NCI-H1930 (cell line): ENCODE measurements around the gene SPG21.
"Not testable (repeated sequence)": the region's sequence is repeated elsewhere in the genome, so short reads cannot be mapped to it uniquely, and the experiment has no call there.

ENCODE experiments used
- DNase-seq, 2 experiments: peaks; one replicate each; lab custom pipeline; 2025; lab: John Stamatoyannopoulos, UW

The SPG21 gene, protein sequence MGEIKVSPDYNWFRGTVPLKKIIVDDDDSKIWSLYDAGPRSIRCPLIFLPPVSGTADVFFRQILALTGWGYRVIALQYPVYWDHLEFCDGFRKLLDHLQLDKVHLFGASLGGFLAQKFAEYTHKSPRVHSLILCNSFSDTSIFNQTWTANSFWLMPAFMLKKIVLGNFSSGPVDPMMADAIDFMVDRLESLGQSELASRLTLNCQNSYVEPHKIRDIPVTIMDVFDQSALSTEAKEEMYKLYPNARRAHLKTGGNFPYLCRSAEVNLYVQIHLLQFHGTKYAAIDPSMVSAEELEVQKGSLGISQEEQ

DNA sequence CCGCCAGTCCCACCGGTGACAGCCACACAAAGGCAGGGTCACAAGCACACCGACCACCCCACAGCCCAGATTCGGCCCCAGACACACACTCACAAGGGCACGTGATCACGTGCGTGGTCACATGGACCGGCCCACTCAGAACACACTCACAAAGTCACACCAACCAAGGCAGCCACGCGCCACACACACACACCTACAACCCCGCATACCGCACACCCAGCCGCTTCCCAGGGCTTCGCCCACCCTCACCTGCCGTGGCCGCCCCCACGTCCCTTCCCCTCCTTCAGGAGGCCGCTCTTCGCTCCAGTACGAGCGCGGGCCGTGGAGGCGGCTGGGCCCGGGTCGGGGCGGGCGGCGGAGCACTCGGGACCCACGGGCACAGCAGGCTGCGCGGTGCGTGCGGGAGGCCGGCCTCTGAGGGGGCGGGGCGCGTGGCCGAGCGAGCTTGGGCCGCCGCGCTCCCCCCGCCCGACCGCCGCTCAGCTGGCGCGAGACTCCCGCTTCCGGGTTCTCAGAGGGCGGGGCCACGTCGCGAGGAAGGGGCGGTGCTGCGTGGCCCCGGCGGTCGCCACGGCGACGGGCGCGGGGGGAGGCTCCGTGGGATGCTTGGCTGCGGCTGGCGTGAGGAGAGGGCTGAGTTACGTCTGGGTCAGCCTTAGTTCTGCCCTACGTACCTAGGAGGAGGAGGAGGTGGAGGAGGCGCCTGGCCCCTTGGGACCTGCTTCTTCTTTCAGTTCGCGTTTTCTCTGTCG is at the start of gene SPG21:
TSS of gene SPG21 (minus strand) at position 499 of the 752 bp plus-strand sequence. CDS start 6,345 bp downstream, outside the sequence.
- peak; percentile 81 to 84 for DNase-seq

DNA sequence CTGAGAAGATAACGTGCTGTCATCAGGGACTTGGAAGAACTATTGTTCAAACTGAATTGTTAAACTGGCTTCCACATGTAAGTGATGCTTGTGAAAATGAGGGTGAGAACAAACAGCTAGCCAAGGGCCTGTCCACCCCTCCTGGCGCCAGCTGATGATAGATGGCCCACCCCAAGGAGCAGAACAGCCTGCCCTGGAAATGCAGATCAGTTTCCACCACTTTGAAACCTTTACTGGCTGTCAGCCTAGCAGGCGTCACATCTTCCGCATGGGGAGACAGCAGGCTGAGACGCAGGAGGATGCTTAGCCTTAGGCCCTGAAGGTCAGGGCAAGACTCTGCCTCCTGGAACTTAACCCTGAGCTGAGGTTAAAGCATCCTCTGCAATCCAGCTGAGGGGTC is 49.1 kb upstream of the SPG21 start:
- DNase-seq, result no peak

DNA sequence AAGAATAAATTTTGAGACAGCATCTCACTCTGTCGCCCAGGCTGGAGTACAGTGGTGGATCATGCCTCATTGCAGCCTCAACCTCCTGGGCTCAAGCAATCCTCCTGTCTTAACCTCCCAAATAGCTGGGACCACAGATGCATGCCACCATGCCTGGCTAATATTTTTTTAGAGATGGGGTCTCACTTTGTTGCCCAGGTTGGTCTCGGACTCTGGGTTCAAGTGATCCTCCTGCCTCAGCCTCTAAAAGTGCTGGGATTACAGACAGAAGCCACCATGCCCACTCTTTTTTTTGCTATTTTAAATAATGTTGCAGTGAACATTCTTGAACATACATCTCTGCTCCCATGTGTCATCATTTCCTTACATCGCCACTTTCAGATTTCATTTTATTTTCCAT is 48.7 kb upstream of the SPG21 start:
- no peak for DNase-seq

DNA sequence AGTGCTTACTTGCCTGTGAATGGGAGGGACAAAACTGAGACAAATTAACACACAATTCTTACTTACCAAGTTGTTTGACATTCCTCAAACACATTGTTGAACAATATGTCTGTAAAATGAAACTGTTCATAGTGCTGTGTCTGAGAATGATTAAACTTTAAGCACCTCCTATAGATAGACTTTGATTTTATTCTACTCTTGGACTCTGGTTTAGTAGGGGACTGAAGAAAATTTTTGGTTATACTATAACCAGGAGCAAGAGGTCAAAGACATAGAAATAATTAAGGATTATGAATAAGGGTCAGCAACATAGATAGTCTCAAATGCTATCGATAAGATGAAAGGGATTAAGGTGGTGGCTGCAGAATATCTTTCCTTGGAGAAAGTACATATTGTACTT is 47.6 kb upstream of the SPG21 start:
- DNase-seq, result no peak

DNA sequence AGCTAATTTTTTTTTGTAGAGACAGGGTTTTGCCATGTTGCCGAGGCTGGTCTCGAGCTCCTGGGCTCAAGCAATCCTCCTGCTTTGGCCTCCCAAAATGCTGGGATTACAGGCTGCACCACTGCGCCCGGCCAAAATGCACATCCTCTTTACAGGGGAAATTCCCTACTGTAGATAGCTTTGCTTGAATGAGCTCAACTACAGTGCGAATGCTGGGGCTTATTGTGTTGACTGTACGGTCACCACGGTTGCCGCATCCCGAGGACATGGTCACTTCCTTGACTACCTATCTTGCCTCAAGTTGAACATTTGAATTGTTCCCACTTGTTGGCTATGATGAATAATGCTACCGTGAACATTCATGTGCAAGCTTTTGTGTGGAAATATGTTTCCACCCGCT is 45.0 kb upstream of the SPG21 start:
- no peak for DNase-seq

DNA sequence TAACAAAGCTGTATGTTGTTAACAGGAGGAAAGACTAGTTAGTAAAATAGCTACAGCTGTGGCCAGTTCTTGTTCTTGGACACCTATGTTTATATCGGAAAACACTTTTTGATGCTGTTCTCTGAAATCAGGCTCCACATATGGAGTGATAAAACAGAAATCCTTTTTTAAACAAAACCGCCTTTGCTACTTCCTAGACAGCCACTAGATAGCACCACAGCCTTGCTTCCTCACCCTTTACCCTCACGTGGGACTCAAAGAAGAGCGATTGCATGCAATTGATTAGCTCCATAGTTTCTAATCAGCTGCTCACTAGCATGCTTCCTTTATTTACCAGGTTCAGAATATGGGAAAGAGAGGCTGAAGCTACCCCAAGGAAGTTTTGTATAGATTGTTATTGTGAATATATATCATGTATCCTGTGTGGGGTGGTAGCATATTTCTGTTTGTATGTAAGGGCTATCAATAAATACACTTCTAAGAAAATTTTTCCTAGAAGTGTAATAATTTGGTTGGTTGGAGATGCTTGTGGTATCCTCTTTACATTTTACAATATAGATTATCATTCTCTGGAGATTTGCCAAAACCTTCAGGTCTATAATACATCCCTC is 44.0 kb upstream of the SPG21 start:
- peak in 1 of 2 experiments; percentile 6 for DNase-seq

DNA sequence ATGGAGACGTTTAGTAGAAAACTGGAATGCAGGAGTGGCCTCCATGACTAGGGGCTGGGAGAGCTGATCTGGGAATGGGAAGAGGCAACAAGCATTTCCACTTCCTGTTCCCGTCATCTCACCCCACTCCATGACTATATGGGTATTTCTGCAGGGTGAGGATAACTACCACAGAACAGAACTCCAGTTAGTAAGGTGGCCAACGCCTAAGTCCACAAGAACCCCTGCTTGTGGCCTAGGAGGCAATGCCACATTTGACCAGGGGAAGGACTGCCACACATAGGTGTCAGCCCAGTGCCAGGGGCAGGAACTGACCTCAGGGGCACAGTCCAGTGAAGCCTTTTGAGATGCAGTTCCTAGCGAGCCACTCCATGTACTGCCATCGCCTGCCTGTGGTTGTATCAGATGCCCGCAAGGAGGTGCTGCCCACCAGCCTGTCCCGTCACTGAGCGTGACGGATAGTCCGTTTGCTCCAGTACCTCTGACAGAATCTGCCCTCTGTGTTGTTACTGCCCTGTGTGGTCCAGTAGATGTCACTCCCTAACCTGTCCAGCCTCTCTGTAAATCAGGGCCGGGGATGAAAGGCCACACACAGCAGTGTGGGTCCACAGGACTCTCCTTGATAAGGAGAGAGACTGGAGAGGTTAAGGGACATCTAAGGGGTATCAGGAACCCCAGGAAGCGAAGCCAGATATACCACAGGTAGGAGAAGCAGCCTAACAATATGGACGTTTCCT is 43.3 kb upstream of the SPG21 start:
- peak; percentile 9 to 45 for DNase-seq

DNA sequence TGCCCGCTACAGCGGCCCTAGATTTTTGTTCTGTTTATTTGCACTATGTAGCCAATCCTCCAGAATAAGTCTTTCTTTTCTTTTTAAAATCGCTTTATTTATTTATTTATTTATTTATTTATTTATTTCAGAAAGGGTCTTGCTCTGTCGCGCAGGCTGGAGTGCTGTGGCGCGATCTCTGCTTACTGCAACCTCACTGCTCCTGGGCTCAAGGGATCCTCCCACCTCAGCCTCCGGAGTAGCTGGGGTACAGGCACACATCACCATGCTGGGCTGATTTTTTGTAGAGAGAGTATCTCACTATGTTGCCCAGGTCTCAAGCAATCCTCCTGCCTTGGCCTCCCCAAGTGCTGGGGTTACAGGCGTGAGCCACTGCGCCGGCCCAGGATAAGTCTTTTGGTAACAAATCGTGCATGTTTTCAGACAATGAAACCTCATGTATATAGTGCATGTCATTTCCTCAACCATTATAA is 40.1 kb upstream of the SPG21 start:
- DNase-seq, result no peak

DNA sequence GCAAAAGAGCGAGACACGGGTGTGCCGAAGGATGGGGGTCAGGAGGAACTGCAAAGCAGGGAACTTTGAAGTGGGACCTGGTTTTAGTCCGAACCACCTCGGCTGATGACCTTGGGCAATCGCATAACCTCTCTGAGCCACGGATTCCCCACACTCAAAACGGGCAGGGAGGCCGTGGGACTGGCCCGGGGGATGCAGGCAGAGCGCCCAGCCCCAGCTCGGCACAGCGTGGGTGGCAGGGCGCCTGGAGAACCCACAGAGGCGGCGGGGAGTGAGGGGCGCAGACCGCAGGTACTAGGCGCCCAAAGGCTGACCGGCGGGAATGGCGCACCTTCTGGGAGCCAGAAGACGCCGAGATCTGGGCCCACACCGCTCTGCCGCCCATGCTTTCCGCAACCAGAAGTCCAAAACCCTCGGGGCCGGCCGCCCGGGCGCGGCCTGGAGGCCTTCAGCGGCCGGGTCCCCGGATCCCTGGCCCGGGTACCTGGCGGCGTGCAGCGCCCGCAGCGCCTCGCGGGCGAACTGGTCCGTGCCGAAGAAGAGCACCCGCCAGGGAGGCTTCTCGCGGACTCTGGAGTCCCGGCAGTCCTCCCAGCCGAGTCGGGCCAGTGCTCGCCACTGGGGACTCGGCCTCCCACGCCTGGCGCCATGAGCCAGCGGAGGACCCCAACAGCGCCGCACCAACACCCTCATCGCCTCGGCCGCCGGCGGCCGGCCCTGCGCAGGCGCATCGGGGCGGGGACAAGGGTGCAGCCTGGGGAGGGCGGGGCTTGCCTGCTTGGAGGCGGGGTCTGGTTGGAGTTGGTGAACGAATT is 39.4 kb upstream of the SPG21 start, which contains the start of gene MTFMT:
TSS of gene MTFMT (minus strand) at position 719 of the 815 bp plus-strand sequence. CDS start at position 693, 26 bp downstream.
- peak; percentile 49 to 74 for DNase-seq

DNA sequence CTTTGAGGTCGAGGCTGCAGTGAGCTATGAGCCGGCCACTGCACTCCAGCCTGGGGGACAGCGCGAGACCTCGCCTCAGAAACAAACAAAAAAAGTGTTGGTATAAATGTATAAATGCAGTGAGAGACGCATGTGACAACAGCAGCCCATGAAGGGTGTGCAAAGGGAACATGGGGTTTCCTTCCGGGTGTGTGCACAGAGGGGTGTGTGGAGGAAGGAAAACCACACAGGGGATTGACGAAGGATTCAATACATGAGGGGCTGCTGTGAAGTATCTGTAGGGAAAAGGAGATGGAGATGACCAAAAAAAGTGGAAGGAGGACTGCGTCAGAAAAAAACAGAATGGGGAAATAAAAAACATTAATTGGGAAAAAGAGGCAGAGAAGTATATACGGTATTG is 38.6 kb upstream of the SPG21 start:
- DNase-seq, result no peak

DNA sequence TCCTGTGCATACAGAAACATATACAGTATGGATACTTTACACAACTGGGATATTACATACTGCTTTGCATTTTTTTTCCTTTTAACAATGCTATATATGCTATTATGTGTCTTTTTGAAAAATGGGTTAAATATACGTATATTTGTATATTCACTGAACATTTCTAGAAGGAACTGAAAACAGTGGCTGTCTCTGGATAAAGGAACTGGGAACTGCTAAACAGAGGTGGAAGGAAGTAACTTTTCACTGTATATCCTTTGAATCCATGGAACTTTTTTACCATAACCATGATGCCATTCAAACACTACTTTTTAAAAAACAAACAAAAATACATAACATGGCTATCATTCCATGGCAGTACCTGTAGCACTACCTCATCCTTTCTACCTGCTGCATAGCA is 37.9 kb upstream of the SPG21 start:
- DNase-seq, result no peak

DNA sequence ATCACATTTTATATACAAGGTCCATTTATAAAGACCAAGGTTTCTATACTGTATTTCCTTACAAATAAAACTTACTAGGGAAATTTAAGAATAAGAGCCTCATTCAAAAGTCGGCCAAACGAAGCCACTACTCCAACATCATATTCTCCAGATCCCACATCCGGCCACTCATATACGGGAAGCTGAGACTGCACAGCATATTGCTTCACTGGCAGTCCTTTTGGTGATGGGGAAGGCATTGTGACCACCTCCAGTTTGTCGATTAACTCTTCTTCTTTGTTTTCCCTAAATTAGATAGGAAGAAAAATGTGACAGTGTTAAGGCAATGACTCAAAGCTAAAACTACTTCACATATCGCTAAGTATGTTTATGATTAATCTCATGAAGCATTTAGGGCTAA is 37.0 kb upstream of the SPG21 start:
- no peak for DNase-seq

DNA sequence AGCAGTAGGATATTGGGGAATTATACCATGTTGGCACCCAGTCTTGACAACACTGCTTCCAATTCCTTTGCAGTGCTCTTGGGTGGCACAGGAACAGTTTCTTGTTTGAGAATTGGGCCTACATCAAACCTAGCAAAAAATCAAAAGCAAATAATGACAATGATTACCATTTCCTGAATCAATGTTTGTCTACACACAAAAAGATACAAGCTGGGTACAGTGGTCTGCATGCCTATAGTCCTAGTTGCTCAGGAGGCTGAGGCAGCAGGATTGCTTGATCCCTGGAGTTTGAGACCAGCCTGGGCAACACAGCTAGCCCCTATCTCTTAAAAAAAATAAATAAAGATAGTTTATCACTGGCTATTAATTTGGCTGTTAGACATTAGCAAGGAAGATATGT is 31.8 kb upstream of the SPG21 start:
- DNase-seq, result no peak

DNA sequence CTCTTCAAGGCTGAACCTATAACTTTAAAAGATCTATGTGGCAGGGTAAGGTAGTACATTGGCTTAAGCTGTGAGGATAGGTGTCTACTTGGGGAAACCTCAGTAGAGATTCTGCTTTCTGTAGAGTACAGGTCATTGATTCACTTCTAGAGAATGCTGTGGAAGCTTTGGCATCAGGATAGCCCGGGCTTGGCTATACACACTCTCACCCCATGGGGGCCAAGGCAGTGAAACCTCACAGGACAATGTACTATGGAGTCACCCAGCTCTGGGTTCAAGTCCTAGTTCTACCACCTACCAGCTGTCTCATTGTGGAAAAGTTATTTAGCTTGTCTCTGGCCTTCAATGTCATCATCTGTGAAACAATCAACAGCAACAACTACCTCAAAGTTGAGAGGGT is 30.7 kb upstream of the SPG21 start:
- no peak for DNase-seq

DNA sequence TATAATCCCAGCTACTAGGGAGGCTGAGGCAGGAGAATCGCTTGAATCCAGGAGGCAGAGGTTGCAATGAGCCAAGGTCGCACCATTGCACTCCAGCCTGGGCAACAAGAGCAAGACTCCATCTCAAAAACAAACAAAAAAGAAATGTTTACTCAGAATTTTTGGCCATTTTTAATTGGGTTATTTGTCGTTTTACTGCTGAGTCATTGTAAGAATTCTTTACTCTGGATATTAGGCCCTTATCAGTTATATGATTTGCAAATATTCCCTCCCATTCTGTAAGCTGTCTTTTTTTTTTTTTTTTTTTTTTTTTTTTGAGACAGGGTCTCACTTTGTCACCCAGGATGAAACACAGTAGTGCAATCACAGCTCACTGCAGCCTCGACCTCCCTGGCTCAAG is 21.5 kb upstream of the SPG21 start:
- not testable (repeated sequence) for DNase-seq

DNA sequence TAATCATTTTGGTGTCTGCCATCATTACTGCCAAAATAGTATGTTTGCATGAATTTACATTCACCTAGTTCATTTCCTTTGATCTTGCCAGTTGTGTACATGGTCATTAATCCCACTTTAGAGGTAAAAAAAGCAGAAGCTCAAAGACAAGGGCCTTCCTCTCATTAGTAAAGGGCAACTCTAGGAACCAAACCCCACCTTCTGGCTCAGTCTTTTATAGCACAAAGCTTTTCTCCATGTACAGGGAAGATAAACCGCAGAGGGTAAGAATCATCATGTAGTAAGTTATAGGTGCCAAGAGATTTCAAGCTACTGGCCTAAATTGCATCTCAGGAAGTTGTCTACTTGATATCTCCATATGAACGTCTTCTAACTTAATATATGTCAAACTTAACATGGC is 19.3 kb upstream of the SPG21 start:
- DNase-seq, result no peak

DNA sequence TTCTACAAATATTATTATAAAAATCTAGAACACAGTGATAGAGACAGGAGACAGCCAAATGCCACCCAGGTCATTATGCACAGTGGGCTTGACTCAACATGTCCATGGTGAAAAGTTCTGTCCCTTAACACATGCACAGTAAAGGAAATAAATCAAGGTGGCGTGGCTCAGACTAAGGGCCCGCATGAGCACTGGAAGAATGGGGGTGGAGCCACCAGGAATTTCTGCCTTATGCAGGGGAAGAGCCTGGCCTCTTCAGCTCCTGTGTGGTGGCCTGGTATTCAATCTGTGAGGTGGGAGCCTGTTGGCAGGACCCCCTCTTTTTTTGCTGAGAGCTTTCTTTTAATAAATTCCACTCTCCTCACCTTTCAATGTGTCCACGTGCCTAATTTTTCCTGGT is 17.2 kb upstream of the SPG21 start:
- no peak for DNase-seq

DNA sequence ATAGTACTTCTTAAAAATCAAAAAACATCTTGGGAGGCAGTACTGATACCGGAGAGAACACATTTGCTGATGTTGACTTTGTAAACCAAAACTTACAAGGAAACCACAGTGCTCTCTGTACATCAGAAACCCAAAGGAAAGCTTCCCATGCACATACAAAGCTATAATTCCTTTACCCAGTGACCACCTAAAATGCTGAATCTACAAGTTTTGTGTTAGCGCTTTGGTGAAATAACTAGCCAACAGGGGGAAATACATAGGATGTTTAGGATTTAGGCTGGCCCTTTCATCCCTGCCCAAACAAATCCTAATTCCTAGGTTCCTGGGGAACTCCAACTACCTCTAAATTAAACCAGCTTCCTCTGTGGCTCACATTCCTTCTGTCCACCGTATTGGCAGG is 15.3 kb upstream of the SPG21 start:
- DNase-seq, result no peak

DNA sequence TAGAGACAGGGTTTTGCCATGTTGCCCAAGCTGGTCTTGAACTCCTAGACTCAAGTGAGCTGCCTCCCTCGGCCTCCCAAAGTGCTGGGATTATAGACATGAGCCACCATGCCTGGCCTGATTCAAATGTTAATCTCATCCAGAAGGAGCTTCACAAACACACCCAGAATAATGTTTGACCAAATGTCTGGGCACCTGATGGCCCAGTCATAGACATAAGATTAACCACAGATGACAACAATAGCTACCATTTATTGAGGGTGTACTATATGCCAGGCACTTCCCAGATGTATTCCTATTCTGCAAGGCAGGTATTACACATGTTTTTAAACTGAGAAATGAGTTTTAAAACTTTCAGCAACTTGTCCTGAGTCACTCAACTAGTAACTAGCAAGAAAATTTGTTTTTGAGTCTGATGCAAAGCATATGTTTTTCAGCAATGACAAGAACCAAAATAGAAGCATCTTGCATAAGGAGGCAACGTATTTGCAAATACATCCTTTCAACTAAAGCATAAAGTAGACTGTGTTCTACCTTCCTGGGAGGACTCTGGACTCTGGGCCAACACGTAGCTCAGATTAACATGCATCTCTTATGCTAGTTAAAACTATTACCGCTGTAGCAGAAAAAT is 8.1 kb upstream of the SPG21 start:
- DNase-seq, result no peak

DNA sequence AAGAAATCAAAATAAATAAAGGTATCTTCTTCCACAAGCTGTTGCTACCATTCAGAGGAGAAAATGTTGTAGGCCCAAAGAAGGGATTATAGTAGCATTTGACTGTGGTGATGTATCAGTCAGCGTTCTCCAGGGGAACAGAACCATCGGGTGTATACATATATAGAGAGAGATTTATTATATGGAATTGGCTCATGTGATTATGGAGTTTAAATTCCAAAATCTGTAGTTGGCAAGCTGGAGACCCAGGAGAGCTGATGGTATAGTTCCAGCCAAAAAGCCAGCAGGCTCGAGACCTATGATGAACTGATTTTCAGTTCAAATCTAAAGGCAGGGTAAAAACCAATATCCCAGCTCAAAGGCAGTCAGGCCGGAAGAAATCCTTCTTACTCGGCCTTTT is 7.4 kb upstream of the SPG21 start:
- DNase-seq, result no peak

DNA sequence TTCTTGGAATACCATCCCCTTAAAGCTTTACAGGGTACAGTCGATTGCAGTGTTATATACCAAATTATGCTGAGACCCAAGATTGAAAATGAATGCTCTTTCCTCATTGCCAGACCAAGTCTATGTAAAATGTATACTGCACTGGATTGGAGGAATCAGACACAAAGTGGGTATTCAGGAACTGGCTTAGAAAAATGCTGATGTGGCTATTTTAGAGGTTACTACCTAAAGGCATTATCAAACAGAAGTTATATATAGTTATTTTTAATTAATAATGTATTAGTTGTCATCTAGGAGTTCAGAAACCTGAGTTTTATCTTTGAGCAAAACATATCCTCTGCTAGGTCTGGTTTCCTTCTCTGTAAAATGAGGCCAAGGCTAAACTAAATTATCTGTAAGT is 3.6 kb upstream of the SPG21 start:
- DNase-seq, result no peak
